Activated T-cell treated with anti-CD3 and anti-CD28 coated beads, Interleukin-2, amount 50 U/mL, for 24 hours (primary cell): ENCODE measurements around the gene DAG1.

Experiments used
- DNase-seq: peaks from one replicate; pipeline ENCODE4 v3.0.0-alpha.2; 2020
- H3K27ac Mint-ChIP-seq: 2 replicates; pipeline ENCODE4 v1.8.0; 2020; ENCODE audit warnings: mild to moderate bottlenecking, mixed read lengths
- H3K27me3 Mint-ChIP-seq: 2 replicates; pipeline ENCODE4 v1.8.0; 2020; ENCODE audit warnings: mixed read lengths
- H3K36me3 Mint-ChIP-seq: 2 replicates; pipeline ENCODE4 v1.8.0; 2020; ENCODE audit warnings: low read depth, mixed read lengths
- H3K4me1 Mint-ChIP-seq: 2 replicates; pipeline ENCODE4 v1.8.0; 2020; ENCODE audit warnings: low read depth, mixed read lengths
- H3K4me3 Mint-ChIP-seq: 2 replicates; pipeline ENCODE4 v1.8.0; 2020; ENCODE audit warnings: mild to moderate bottlenecking, moderate library complexity, mixed read lengths
- H3K9me3 Mint-ChIP-seq: 2 replicates; pipeline ENCODE4 v1.8.0; 2020; ENCODE audit warnings: mixed read lengths

Gene DAG1

DNA sequence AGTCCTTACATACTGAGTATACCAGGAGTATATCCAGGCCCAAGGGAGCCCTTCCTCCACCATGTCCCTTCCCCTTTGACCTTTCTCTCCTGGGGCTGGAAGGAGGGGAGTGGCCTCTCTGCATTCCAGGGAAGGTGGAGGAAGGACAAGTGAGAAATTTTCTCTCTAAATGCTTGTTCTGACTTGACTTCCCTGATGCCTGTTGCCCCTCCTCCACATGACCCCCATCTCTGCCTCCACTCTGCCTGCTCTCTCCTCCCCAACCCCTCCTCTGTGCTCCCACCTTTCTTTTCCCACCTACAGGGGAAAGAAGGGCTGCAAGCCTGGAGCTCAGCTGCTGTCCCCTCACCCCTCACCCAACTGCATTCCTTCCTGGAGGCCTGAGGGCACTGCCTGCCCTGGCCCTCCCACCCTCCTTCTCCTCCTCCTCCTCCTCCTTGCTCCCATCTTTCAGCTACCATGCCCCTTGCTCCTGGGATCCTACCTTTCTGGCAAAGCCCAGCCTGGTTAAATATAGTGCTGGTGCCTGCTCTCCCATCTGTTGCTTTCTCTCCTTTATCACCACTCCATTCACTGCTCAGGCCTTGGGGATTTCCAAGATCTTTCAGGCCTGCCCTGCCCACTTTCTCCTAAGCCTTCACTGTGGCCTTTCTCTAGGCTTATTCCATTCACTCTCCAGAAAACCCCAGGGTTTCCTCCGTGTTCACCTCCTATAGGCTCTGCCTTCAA, 8.5 kb upstream of the DAG1 start:
- H3K27ac Mint-ChIP-seq, result no peak overlapping the region
- no peak for DNase-seq
- H3K9me3 Mint-ChIP-seq, result no peaks in the 10 kb centered on the region
- no peak overlapping the region for H3K4me3 Mint-ChIP-seq
- no peaks in the 10 kb centered on the region for H3K27me3 Mint-ChIP-seq
- H3K4me1 Mint-ChIP-seq, result no peaks in the 10 kb centered on the region
- no peaks in the 10 kb centered on the region for H3K36me3 Mint-ChIP-seq

DNA sequence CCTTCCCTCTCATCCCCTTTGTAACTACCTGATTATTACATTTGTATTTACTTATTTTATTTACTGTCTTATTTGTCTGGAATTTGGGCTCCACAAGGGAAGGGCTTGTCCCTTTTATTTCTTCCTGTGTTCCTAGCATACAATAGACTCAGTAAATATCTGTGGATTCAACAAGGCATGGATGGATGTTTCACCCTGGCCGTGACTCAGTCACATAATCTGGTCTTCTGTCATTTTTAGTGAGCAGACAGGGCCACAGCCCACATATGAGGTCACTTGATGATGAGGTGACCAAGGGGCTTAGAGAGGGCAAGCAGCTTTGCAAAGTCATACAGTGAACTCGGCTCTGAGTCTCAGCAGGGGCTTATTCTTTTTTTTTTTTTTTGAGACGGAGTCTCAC, 7.8 kb upstream of the DAG1 start:
- Mint-ChIP-seq H3K4me1 (no peaks in the 10 kb centered on the region), H3K27me3 (no peaks in the 10 kb centered on the region), H3K27ac (no peak overlapping the region)

DNA sequence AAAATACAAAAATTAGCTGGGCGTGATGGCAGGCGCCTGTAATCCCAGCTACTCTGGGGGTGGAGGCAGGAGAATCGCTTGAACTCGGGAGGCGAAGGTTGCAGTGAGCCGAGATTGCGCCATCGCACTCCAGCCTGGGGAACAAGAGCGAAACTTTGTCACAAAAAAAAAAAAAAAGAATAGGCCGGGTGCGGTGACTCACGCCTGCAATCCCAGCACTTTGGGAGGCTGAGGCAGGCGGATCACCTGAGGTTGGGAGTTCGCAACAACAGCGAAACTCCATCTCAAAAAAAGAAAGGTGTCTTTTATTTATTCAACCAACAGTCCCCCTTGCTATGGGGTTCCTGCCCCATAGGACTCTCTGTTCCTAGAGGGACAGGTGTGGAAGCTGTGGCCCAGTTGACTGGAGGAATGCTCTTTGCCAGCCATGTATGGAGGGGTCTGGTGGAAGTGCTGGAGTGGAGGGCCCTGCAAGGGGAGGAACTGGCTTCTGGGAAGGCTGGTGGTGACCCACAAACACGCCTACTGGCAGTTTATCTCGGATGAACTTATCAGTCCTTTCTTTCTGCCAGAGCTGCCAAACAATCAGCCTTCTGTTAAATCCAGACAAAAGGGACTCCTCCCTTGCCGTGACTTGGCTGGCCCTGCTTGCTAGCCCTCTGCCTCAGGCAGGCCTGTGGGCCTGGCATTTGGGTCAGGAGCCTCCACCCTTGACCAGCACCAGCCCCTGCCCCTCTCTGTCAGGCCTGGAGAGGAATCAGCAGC, 4.6 kb upstream of the DAG1 start:
- Mint-ChIP-seq H3K27me3 (no peaks in the 10 kb centered on the region), H3K4me1 (peaks cover 6% of the 10 kb centered on the region), H3K9me3 (no peaks in the 10 kb centered on the region), H3K36me3 (no peaks in the 10 kb centered on the region), H3K27ac (no peak overlapping the region), H3K4me3 (no peak overlapping the region)
- no peak for DNase-seq

More for the DNA sequence above, 7.8 kb upstream of the DAG1 start:
- DNase-seq, result no peak
- Mint-ChIP-seq H3K9me3 (no peaks in the 10 kb centered on the region), H3K36me3 (no peaks in the 10 kb centered on the region), H3K4me3 (no peak overlapping the region)

DNA sequence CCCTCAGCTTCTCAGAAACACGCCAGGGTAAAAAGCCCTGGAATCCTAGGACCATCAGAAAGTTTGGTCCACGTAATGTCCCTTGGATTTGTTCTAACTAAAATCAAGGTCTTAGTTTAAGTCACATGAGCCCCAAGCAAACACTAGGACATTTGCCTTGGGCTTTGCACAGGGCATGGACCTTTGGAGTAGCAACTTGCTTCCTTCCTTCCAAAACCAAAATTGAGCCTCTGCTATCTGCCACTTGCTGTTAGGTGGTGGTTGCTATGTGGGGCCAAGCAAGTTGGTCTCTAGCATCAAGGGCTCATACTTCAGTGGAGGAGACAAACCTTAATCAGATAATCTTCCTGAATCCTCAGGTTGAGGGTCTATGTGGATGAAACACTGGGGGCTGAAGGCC, 4.0 kb upstream of the DAG1 start:
- DNase-seq, result no peak
- Mint-ChIP-seq H3K27me3 (no peaks in the 10 kb centered on the region), H3K4me3 (no peak overlapping the region), H3K4me1 (peaks cover 8% of the 10 kb centered on the region), H3K27ac (peak overlapping the region; percentile 30), H3K36me3 (peaks cover 5% of the 10 kb centered on the region), H3K9me3 (no peaks in the 10 kb centered on the region)

DNA sequence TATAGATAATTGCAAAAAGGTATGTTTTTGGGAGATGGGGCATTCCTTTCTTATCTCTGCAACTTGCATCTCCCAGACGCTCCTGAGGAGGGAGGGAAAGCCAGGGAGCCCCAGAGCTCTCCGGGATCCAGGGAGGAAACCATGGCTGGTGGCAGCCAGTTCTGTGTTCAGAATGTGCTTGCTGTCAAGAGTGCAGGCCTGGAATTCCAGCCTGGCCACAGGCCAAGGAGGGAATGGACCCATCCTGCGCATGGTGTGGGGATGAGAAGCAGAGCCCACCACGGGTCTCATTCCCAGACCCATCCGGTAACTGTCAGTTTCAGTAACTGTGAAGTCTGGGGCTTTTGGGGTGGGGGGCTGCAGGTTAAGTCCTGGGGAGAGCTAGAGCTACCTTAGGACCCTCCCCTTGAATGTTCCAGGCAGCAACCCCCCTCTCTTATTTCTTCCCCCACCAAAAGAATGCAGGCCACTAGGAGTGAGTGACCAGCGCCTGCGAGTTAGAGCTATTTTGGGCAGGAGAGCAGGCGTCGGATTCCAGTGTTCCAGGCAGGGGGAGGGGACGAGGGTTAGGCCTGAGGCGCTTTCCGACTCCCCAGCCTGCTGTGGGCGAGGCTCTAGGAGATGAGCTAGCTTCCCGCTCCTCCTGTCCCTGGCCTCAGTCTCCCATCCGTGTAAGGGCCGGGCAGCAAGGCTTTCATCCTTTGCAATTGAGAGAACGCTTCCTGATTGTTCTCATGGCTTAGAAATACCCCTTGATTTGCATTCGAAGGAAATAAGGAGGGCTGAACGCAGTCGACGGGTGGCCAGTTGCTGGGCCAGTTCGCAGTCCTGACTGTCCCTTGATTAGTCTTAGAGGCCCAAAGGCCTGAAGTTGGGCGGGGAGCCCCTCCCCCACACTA, 781 bp upstream of the DAG1 start:
- Mint-ChIP-seq H3K36me3 (peaks cover 15% of the 10 kb centered on the region), H3K27me3 (no peaks in the 10 kb centered on the region), H3K27ac (peak overlapping the region; percentile 91), H3K4me3 (peak overlapping the region; percentile 83), H3K9me3 (no peaks in the 10 kb centered on the region), H3K4me1 (peaks cover 23% of the 10 kb centered on the region)
- no peak for DNase-seq

DNA sequence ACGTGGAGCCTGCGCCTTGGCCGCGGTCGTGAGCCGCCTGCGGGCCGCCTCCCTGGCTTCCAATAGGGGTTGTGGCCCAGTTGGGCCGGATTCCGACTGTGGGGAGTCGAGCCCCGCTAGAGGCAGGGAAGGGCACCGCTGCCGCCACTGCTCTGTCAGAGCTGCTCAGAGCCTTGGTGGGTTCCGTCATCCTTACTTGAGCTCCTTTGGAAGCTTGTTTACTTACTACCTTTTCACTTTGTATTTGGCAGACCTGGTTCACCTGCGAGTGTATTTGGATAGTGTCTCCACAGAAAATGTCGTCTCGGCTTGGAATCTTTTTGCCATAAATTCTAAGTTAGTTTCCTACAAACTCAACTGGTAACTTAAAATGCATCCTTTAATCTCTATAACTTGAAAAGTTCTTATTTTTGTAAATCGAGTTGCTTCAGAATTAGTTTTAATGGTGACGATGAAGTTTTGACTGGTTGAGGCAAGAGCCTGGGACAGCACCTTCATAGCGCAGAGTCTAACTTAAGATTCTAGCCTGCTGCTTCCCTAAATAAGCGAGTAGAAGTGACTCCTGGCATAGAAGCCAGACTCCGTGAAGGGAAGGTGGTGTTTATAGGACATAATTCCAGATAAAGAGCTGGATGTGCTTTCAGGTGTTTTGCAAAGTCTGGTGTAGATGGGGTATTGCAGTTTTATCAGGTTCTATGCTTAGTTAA, 800 bp downstream of the DAG1 start:
- Mint-ChIP-seq H3K27ac (peak overlapping the region; percentile 89), H3K9me3 (no peaks in the 10 kb centered on the region)
- DNase-seq, result no peak

DNA sequence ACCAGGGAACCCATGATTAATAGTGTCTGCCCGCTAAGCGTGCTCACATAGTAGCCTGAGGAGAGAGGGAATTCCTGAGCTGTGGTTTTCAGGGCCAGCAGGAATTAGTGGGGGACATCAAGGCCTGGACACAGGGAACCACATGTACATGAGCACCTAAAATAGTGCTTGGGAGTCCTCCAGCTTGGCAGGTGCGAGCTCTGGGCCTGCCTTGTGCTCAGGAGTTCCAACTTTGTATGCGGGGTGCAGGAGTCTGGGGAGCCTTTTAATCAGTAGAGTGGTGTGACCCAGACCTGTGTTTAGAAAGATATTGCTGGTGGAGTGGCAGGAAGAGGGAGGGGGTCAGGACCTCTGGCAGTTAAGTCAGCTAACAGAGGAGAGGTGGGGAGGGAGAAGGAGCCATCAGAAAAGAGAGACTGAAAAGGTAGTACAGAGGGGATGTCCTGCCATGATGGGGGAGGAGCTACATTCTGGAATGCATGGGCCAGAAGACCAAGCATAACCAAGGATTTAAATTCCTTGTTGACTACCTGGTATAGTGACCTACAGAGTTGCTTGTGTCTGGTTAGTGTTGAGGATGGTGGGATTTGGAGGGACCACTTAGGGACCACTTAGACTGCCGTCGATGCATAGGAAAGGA, 1.9 kb downstream of the DAG1 start:
- peak overlapping the region; percentile 89 for H3K27ac Mint-ChIP-seq

More for the DNA sequence above, 800 bp downstream of the DAG1 start:
- H3K4me3 Mint-ChIP-seq, result peak overlapping the region; percentile 90
- peaks cover 19% of the 10 kb centered on the region for H3K36me3 Mint-ChIP-seq
- H3K27me3 Mint-ChIP-seq, result no peaks in the 10 kb centered on the region
- peaks cover 26% of the 10 kb centered on the region for H3K4me1 Mint-ChIP-seq

DNA sequence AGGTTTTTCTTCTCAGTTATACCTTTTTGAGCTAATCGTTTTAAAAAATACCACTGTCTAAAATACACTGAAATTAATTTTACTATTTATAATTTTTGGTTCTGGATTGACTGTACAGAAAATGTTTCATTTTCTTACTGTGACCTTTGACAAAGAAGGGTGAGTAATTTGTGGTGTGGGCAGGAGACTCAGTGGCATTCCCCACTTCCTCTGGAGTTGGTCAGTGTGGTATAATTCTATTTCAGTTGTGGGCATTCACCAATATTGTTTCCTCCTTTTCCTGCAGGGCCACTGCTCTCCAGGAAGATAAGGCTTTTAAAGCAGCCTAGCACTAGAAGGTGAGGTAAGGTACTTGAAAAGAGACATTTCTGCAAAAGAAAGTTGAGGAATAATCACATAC, 6.5 kb downstream of the DAG1 start:
- peaks cover 26% of the 10 kb centered on the region for H3K4me1 Mint-ChIP-seq
- no peak for DNase-seq
- peak overlapping the region; percentile 75 for H3K27ac Mint-ChIP-seq
- no peaks in the 10 kb centered on the region for H3K9me3 Mint-ChIP-seq
- H3K36me3 Mint-ChIP-seq, result peaks cover 48% of the 10 kb centered on the region
- H3K4me3 Mint-ChIP-seq, result no peak overlapping the region
- no peaks in the 10 kb centered on the region for H3K27me3 Mint-ChIP-seq

More for the DNA sequence above, 1.9 kb downstream of the DAG1 start:
- peaks cover 28% of the 10 kb centered on the region for H3K36me3 Mint-ChIP-seq
- peak overlapping the region; percentile 90 for H3K4me3 Mint-ChIP-seq
- H3K4me1 Mint-ChIP-seq, result peaks cover 36% of the 10 kb centered on the region
- no peaks in the 10 kb centered on the region for H3K9me3 Mint-ChIP-seq
- H3K27me3 Mint-ChIP-seq, result no peaks in the 10 kb centered on the region
- DNase-seq, result no peak

DNA sequence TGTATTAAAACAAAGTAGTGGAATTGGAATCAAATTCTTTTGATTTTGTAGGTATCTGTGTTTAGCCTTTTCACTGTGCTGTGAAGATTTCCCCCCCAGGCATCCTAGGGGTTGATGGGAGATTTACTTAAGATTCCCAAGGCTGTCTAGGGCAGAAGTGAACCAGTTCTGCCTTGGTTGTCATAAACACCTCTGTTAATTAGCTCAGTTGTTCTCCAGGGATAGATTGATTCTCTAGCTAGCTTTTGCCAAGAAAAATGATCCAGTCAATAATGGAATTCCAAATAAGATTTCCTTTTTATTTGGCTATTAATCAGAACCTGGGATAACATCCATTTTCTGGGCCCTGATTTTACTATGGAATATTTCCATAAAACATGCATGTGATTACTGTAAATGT, 12.7 kb downstream of the DAG1 start:
- Mint-ChIP-seq H3K4me3 (no peak overlapping the region), H3K36me3 (peaks cover 45% of the 10 kb centered on the region), H3K9me3 (no peaks in the 10 kb centered on the region), H3K27ac (no peak overlapping the region), H3K27me3 (no peaks in the 10 kb centered on the region), H3K4me1 (peaks cover 2% of the 10 kb centered on the region)
- no peak for DNase-seq

DNA sequence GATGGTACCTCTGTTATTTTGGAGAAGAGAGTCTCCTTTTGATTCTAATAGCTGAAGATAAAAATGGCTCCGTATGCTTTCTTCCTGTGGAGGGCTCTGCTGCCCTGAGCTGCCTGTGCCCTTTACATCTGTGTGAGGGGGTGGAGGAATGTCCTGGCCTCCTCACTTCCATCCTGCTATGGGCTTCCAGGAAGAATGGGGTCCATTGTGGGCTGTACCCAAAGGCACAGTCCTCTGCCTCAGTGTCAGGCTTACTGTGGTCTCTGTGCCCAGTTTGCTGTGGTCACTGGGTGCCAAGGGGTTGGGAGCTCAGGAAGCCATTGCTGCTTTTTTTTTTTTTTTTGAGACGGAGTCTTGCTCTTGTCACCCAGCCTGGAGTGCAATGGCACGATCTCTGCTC, 14.4 kb downstream of the DAG1 start:
- no peaks in the 10 kb centered on the region for H3K9me3 Mint-ChIP-seq
- H3K27me3 Mint-ChIP-seq, result no peaks in the 10 kb centered on the region
- peaks cover 47% of the 10 kb centered on the region for H3K36me3 Mint-ChIP-seq
- H3K27ac Mint-ChIP-seq, result no peak overlapping the region
- H3K4me3 Mint-ChIP-seq, result no peak overlapping the region
- H3K4me1 Mint-ChIP-seq, result peaks cover 2% of the 10 kb centered on the region
- no peak for DNase-seq

DNA sequence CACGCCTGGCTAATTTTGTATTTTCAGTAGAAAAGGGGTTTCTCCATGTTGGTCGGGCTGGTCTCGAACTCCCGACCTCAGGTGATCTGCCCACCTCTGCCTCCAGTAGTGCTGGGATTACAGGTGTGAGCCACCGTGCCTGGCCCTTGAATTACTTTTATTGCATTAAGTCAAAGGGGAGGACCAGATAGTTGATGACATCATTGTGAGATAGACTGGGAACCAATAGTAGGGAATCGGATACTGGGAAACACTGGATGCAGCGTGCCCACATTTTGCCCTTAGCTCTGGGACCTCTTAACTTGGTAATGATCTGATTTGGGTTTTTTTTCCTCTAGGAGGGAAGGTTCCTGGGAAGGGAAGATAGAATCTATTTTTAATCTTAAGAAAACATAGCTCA, 19.2 kb downstream of the DAG1 start:
- no peaks in the 10 kb centered on the region for H3K27me3 Mint-ChIP-seq
- H3K4me1 Mint-ChIP-seq, result peaks cover 5% of the 10 kb centered on the region
- DNase-seq, result no peak
- H3K36me3 Mint-ChIP-seq, result peaks cover 40% of the 10 kb centered on the region
- no peak overlapping the region for H3K4me3 Mint-ChIP-seq
- H3K27ac Mint-ChIP-seq, result no peak overlapping the region
- no peaks in the 10 kb centered on the region for H3K9me3 Mint-ChIP-seq

DNA sequence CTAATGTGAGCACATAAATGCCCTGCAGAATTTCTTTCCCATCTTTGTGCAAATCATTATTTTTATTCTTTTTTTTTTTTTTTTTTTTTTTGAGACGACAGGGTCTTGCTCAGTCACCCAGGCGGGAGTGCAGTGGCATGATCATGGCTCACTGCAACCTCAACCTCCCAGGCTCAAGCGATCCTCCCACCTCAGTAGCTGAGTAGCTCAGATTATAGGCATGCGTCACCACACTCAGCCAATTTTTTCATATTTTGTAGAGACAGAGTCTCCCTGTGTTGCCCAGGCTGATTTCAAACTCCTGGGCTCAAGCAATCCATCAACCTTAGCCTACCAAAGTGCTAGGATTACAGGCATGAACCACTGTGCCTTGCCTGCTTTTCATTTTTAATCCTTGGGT, 22.9 kb downstream of the DAG1 start:
- Mint-ChIP-seq H3K27me3 (no peaks in the 10 kb centered on the region), H3K27ac (no peak overlapping the region), H3K9me3 (no peaks in the 10 kb centered on the region), H3K4me3 (no peak overlapping the region), H3K4me1 (peaks cover 10% of the 10 kb centered on the region), H3K36me3 (peaks cover 37% of the 10 kb centered on the region)
- DNase-seq, result no peak

DNA sequence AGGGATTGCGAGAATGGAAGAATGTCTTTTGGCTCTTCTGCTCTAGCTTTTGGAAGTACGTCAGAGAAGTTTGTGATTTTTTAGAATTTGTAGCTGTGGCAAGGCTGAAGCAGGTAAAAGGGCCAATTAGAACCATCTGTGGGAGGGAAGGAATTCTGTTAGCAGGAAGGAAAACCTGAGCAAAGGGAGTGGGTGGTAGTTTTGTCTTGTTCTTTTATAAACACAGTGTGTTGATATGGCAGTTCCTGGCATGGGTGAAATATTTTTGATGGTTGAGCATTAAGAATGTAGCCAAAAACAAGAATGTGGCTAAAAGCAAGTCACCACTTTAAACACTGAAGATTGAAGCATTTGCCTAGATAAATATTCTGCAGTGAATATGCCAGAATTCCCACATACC, 23.8 kb downstream of the DAG1 start:
- Mint-ChIP-seq H3K4me3 (no peak overlapping the region), H3K9me3 (no peaks in the 10 kb centered on the region), H3K4me1 (peaks cover 13% of the 10 kb centered on the region), H3K27me3 (no peaks in the 10 kb centered on the region), H3K27ac (no peak overlapping the region), H3K36me3 (peaks cover 30% of the 10 kb centered on the region)
- no peak for DNase-seq

DNA sequence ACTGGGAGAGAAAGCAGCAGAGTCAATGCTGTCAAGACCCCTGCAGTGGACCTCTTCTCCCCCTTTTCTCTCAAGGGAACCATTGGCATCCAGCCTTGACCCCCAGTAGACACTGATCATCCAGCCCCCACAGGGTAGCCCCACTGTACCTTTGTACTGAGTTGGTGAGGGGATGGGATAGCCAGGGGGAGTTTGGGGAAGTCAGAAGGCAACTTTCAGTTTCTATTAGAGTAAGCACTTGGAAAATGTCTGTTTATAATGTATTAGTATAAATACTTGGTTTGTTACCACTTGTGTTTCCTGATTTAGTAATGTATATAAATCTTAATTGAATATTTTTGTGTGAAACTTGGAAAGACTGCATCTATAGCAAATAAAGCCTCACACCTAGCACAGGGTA, 25.0 kb downstream of the DAG1 start:
- no peak overlapping the region for H3K27ac Mint-ChIP-seq
- H3K4me1 Mint-ChIP-seq, result peaks cover 15% of the 10 kb centered on the region

More for the DNA sequence above, 25.0 kb downstream of the DAG1 start:
- no peak for DNase-seq
- no peak overlapping the region for H3K4me3 Mint-ChIP-seq
- no peaks in the 10 kb centered on the region for H3K27me3 Mint-ChIP-seq
- no peaks in the 10 kb centered on the region for H3K9me3 Mint-ChIP-seq
- peaks cover 22% of the 10 kb centered on the region for H3K36me3 Mint-ChIP-seq
